Memory B cell (primary cell): ENCODE data around the gene MFN2.
"Not testable (repeated sequence)": the region's sequence is repeated elsewhere in the genome, so short reads cannot be mapped to it uniquely, and the experiment has no call there.

Experiments
- ATAC-seq: fragments of 150-1000 bp; cut with Tn5 transposase; 2 replicates; pipeline ENCODE4 v1.10.0; 2021; ENCODE audit warnings: low read depth, mild to moderate bottlenecking, moderate library complexity
- DNase-seq, 2 donors: peaks; one replicate each; pipeline ENCODE4 v3.0.0; 2022; ENCODE audit warnings: low spot score in 2 of 2
- H3K27ac Mint-ChIP-seq: one replicate; pipeline ENCODE4 v1.8.0; 2022; ENCODE audit warnings: mild to moderate bottlenecking, moderate library complexity, mixed read lengths
- H3K27me3 Mint-ChIP-seq: one replicate; pipeline ENCODE4 v1.8.0; 2022; ENCODE audit warnings: mixed read lengths
- H3K36me3 Mint-ChIP-seq: one replicate; pipeline ENCODE4 v1.8.0; 2022; ENCODE audit warnings: mild to moderate bottlenecking, mixed read lengths
- H3K4me1 Mint-ChIP-seq: one replicate; pipeline ENCODE4 v1.8.0; 2022; ENCODE audit warnings: mixed read lengths
- H3K4me3 Mint-ChIP-seq: one replicate; pipeline ENCODE4 v1.8.0; 2022; ENCODE audit warnings: mild to moderate bottlenecking, moderate library complexity, mixed read lengths
- H3K9me3 Mint-ChIP-seq: one replicate; pipeline ENCODE4 v1.8.0; 2022; ENCODE audit warnings: mixed read lengths

MFN2 gene

GRCh38 chr1:11997081-11997850, 17.0 kb downstream of the MFN2 start:
- no peaks in the 10 kb centered on the region for H3K27me3 Mint-ChIP-seq
- ATAC-seq (no peak), DNase-seq (no peak)
- H3K4me1 Mint-ChIP-seq, result no peaks in the 10 kb centered on the region
- H3K36me3 Mint-ChIP-seq, result peaks cover 24% of the 10 kb centered on the region
- H3K4me3 Mint-ChIP-seq, result no peak overlapping the region
- H3K27ac Mint-ChIP-seq, result peak overlapping the region; percentile 41
- H3K9me3 Mint-ChIP-seq, result no peaks in the 10 kb centered on the region

- ATAC-seq (no peak), DNase-seq (no peak)
- no peak overlapping the region for H3K4me3 Mint-ChIP-seq
- no peak overlapping the region for H3K27ac Mint-ChIP-seq
- H3K4me1 Mint-ChIP-seq, result no peaks in the 10 kb centered on the region
- no peaks in the 10 kb centered on the region for H3K27me3 Mint-ChIP-seq
- peaks cover 26% of the 10 kb centered on the region for H3K36me3 Mint-ChIP-seq
- H3K9me3 Mint-ChIP-seq, result no peaks in the 10 kb centered on the region
These were observed 18.4 kb downstream of the MFN2 start for GRCh38 chr1:11998636-11999035.

- ATAC-seq (no peak), DNase-seq (no peak)
- H3K27ac Mint-ChIP-seq, result no peak overlapping the region
- H3K4me1 Mint-ChIP-seq, result no peaks in the 10 kb centered on the region
- no peaks in the 10 kb centered on the region for H3K27me3 Mint-ChIP-seq
- H3K36me3 Mint-ChIP-seq, result peaks cover 26% of the 10 kb centered on the region
- H3K4me3 Mint-ChIP-seq, result no peak overlapping the region
- H3K9me3 Mint-ChIP-seq, result no peaks in the 10 kb centered on the region
These were observed 19.0 kb downstream of the MFN2 start for GRCh38 chr1:11999236-11999635.

- Mint-ChIP-seq H3K9me3 (no peaks in the 10 kb centered on the region), H3K36me3 (peaks cover 30% of the 10 kb centered on the region), H3K27me3 (no peaks in the 10 kb centered on the region), H3K27ac (peak overlapping the region; percentile 11), H3K4me1 (peaks cover 3% of the 10 kb centered on the region), H3K4me3 (no peak overlapping the region)
- DNase-seq (peak; percentile 42 to 48), ATAC-seq (peak; percentile 35)
These were observed 21.1 kb downstream of the MFN2 start for GRCh38 chr1:12001249-12001917.

GRCh38 chr1:12001996-12002493, 21.8 kb downstream of the MFN2 start:
- peaks cover 29% of the 10 kb centered on the region for H3K36me3 Mint-ChIP-seq
- no peaks in the 10 kb centered on the region for H3K9me3 Mint-ChIP-seq
- DNase-seq (no peak), ATAC-seq (no peak)
- H3K27me3 Mint-ChIP-seq, result no peaks in the 10 kb centered on the region
- H3K4me3 Mint-ChIP-seq, result no peak overlapping the region
- H3K4me1 Mint-ChIP-seq, result peaks cover 3% of the 10 kb centered on the region
- no peak overlapping the region for H3K27ac Mint-ChIP-seq

- Mint-ChIP-seq H3K4me1 (peaks cover 3% of the 10 kb centered on the region), H3K27me3 (no peaks in the 10 kb centered on the region), H3K9me3 (no peaks in the 10 kb centered on the region), H3K27ac (no peak overlapping the region), H3K36me3 (peaks cover 34% of the 10 kb centered on the region), H3K4me3 (no peak overlapping the region)
- ATAC-seq (no peak), DNase-seq (no peak)
These were observed 23.5 kb downstream of the MFN2 start for GRCh38 chr1:12003762-12004161.

GRCh38 chr1:12005488-12006166, 25.4 kb downstream of the MFN2 start:
- Mint-ChIP-seq H3K27ac (peak overlapping the region; percentile 50), H3K4me3 (no peak overlapping the region), H3K27me3 (no peaks in the 10 kb centered on the region), H3K36me3 (peaks cover 33% of the 10 kb centered on the region), H3K9me3 (no peaks in the 10 kb centered on the region), H3K4me1 (peaks cover 3% of the 10 kb centered on the region)
- peak; percentile 14 for ATAC-seq
- no peak for DNase-seq

- H3K27ac Mint-ChIP-seq, result no peak overlapping the region
- no peaks in the 10 kb centered on the region for H3K27me3 Mint-ChIP-seq
These were observed 26.1 kb downstream of the MFN2 start for GRCh38 chr1:12006167-12006921.

GRCh38 chr1:12007204-12007603, 27.0 kb downstream of the MFN2 start:
- H3K36me3 Mint-ChIP-seq, result peaks cover 35% of the 10 kb centered on the region

More at GRCh38 chr1:12006167-12006921, 26.1 kb downstream of the MFN2 start:
- Mint-ChIP-seq H3K36me3 (peaks cover 33% of the 10 kb centered on the region), H3K4me3 (no peak overlapping the region), H3K9me3 (no peaks in the 10 kb centered on the region), H3K4me1 (peaks cover 3% of the 10 kb centered on the region)
- DNase-seq (no peak), ATAC-seq (no peak)

GRCh38 chr1:12008355-12008754, 28.1 kb downstream of the MFN2 start:
- not testable (repeated sequence) for DNase-seq, H3K27ac Mint-ChIP-seq, H3K9me3 Mint-ChIP-seq, H3K27me3 Mint-ChIP-seq, H3K4me3 Mint-ChIP-seq, H3K4me1 Mint-ChIP-seq, ATAC-seq
- H3K36me3 Mint-ChIP-seq, result peaks cover 29% of the 10 kb centered on the region

More at GRCh38 chr1:12007204-12007603, 27.0 kb downstream of the MFN2 start:
- Mint-ChIP-seq H3K4me1 (peaks cover 3% of the 10 kb centered on the region), H3K27ac (no peak overlapping the region), H3K9me3 (no peaks in the 10 kb centered on the region), H3K27me3 (no peaks in the 10 kb centered on the region), H3K4me3 (no peak overlapping the region)
- ATAC-seq, result no peak
- no peak for DNase-seq

- H3K27ac Mint-ChIP-seq, result no peak overlapping the region
- no peak for DNase-seq
- peaks cover 29% of the 10 kb centered on the region for H3K36me3 Mint-ChIP-seq
- ATAC-seq, result no peak
- H3K4me3 Mint-ChIP-seq, result no peak overlapping the region
- H3K4me1 Mint-ChIP-seq, result peaks cover 6% of the 10 kb centered on the region
- H3K27me3 Mint-ChIP-seq, result no peaks in the 10 kb centered on the region
- no peaks in the 10 kb centered on the region for H3K9me3 Mint-ChIP-seq
These were observed 29.2 kb downstream of the MFN2 start for GRCh38 chr1:12009318-12009947.

GRCh38 chr1:12010746-12011570, 30.7 kb downstream of the MFN2 start:
- ATAC-seq (no peak), DNase-seq (no peak)
- Mint-ChIP-seq H3K4me1 (peaks cover 3% of the 10 kb centered on the region), H3K27ac (no peak overlapping the region), H3K27me3 (no peaks in the 10 kb centered on the region), H3K9me3 (no peaks in the 10 kb centered on the region), H3K4me3 (no peak overlapping the region), H3K36me3 (peaks cover 22% of the 10 kb centered on the region)

GRCh38 chr1:12011998-12012397, 31.8 kb downstream of the MFN2 start:
- Mint-ChIP-seq H3K4me3 (no peak overlapping the region), H3K27me3 (no peaks in the 10 kb centered on the region), H3K36me3 (peaks cover 18% of the 10 kb centered on the region), H3K27ac (no peak overlapping the region), H3K4me1 (peaks cover 3% of the 10 kb centered on the region), H3K9me3 (no peaks in the 10 kb centered on the region)
- ATAC-seq (no peak), DNase-seq (no peak)
